Choroid plexus epithelial cell (primary cell): ENCODE data around the gene CDKN2B-AS1.

ENCODE experiments used
- DNase-seq: peaks from one replicate; pipeline ENCODE4 v3.0.0-alpha.2; 2010; ENCODE audit warnings: low read depth
- H3K4me3 ChIP-seq: 2 replicates; pipeline ENCODE4 v1.5.1; 2011; ENCODE audit warnings: low read depth, mild to moderate bottlenecking, control low read depth, low read length, moderate library complexity
- CTCF ChIP-seq: conservative IDR thresholded peaks from 2 replicates; pipeline ENCODE4 v1.5.1; 2011; ENCODE audit warnings: low read depth, mild to moderate bottlenecking, control low read depth, inconsistent platforms, low read length, moderate library complexity

Gene CDKN2B-AS1

GRCh38 chr9:22008384-22008716 lies 13.8 kb downstream of the CDKN2B-AS1 start:
- H3K4me3 ChIP-seq, result peak overlapping the region; percentile 90
- no peak for DNase-seq
- TF ChIP-seq CTCF, result no peak

- TF ChIP-seq CTCF, result peak; percentile 58
- peak within 1 kb of the TSS; percentile 90 for H3K4me3 ChIP-seq
- peak; percentile 98 for DNase-seq
Measured at GRCh38 chr9:22008717-22009505, 14.3 kb downstream of the CDKN2B-AS1 start, which contains the start of gene CDKN2B. Gene CDKN2B, minus strand, starts transcription at chr9:22009305. Its CDS starts 352 bp downstream, at chr9:22008953.

GRCh38 chr9:22009506-22009867 lies 14.9 kb downstream of the CDKN2B-AS1 start:
- H3K4me3 ChIP-seq, result peak overlapping the region; percentile 90
- DNase-seq, result no peak
- TF ChIP-seq CTCF, result no peak

- peak; percentile 64 for DNase-seq
- H3K4me3 ChIP-seq, result no peak overlapping the region
- TF ChIP-seq CTCF, result no peak
Measured at GRCh38 chr9:22010866-22011625, 16.5 kb downstream of the CDKN2B-AS1 start.

GRCh38 chr9:22022396-22022795 lies 27.8 kb downstream of the CDKN2B-AS1 start:
- H3K4me3 ChIP-seq, result no peak overlapping the region
- no peak for DNase-seq
- no peak for TF ChIP-seq CTCF

- H3K4me3 ChIP-seq, result no peak overlapping the region
- TF ChIP-seq CTCF, result no peak
- no peak for DNase-seq
Measured at GRCh38 chr9:22026696-22027095, 32.1 kb downstream of the CDKN2B-AS1 start.
